Heart right ventricle (tissue), 16 donors: ENCODE measurements around the gene RECK. TPM values are rescaled to one million over a fixed set of nuclear protein-coding genes. Genes with fewer than 3 reads are reported as not detected.
A peak's percentile ranks its signal among the peaks of the same experiment; 100 is the strongest.

ENCODE experiments used
- ATAC-seq, 8 donors: fragments of 200-7000 bp; cut with Tn5 transposase; one replicate each; pipeline ENCODE4 v1.9.1; 2020; ENCODE audit warnings: mild to moderate bottlenecking in 8 of 8, moderate library complexity in 8 of 8, moderate number of reproducible peaks in 1 of 8
- DNase-seq, 2 donors: peaks; one replicate each; pipeline ENCODE4 v3.0.0-alpha.2; 2020
- H3K27ac ChIP-seq, 10 donors: fragments of 200-600 bp; sonication (generic) in 2 of 10; one replicate each; pipeline versions ENCODE4 v1.5.0 to v1.8.0; 2020 to 2022; ENCODE audit warnings: mild to moderate bottlenecking in 3 of 10
- H3K27me3 ChIP-seq, 7 donors: fragments of 200-600 bp; one replicate each; pipeline ENCODE4 v1.8.0; 2021 to 2022; ENCODE audit warnings: mild to moderate bottlenecking in 2 of 7
- H3K36me3 ChIP-seq, 9 donors: fragments of 200-600 bp; sonication (generic) in 1 of 9; one replicate each; pipeline versions ENCODE4 v1.5.0 to v1.8.0; 2020 to 2022; ENCODE audit warnings: mild to moderate bottlenecking in 2 of 9
- H3K4me1 ChIP-seq, 9 donors: fragments of 200-600 bp; sonication (generic) in 1 of 9; one replicate each; pipeline versions ENCODE4 v1.5.0 to v1.8.0; 2020 to 2022; ENCODE audit warnings: mild to moderate bottlenecking in 4 of 9
- H3K4me3 ChIP-seq, 10 donors: fragments of 200-600 bp; sonication (generic) in 2 of 10; one replicate each; pipeline versions ENCODE4 v1.5.0 to v1.8.0; 2020 to 2022; ENCODE audit warnings: mild to moderate bottlenecking in 7 of 10, moderate library complexity in 2 of 10
- H3K9me3 ChIP-seq, 11 donors: fragments of 200-600 bp in 10 of 11; sonication (generic) in 2 of 11; one replicate each; pipeline versions ENCODE4 v1.5.0 to v1.8.0; 2013 to 2022; ENCODE audit warnings: mild to moderate bottlenecking in 2 of 11, control low read depth in 1 of 11, moderate library complexity in 1 of 11
- WGBS, 2 donors: extraction: QIAGEN DNeasy Blood & Tissue Kit; methylation state at CpG; one replicate each; pipeline ENCODE4 v1.1.7; 2013; ENCODE audit warnings: inconsistent platforms in 1 of 2; 5-methylcytosine and 5-hydroxymethylcytosine counted together
- intact Hi-C, 10 donors: fragments of 100-400 bp; cut with DNase I; formaldehyde crosslinking; loops; one replicate each; pipeline versions ENCODE4 v1.11.1 to v1.14.2; 2022
- polyA plus RNA-seq, 2 donors: library from polyadenylated mRNA; stranded (reverse); fragments of 200-250 nt; gene quantifications; one replicate each; pipeline ENCODE4 v1.2.3, GENCODE V29; 2013
- total RNA-seq, 10 donors: library from RNA; stranded (reverse); fragmentation: NEBNext Ultra II Directional in 3 of 10; extraction: Animal tissue kit (Norgen Biotek cat#: 25700) in 3 of 10; gene quantifications; one replicate each; pipeline versions ENCODE4 v1.2.1 to v1.2.4, GENCODE V29; 2021 to 2023
- TF ChIP-seq, protein P1 (sequence below), 9 donors: fragments of 200-600 bp; sonication (generic) in 2 of 9; IDR thresholded peaks; one replicate each; pipeline versions ENCODE4 v1.5.0 to v1.8.0; 2021 to 2022; ENCODE audit warnings: antibody characterized with exemption in 9 of 9, mild to moderate bottlenecking in 5 of 9, moderate library complexity in 1 of 9
- donor health status: Arrhythmogenic right ventricular cardiomyopathy.
- donor health status: ischemic (EF 13 %, LVEDD 7.1; RV severe dilation, severe dysfunction).
- donor health status: healthy with polysubstance abuse.
- donor health status: DM: no; HTN: yes; CAD: no.
- donor health status: DM: no; HTN: no; CAD: no.
- donor health status: ischemic (EF 25% LVEDD 6.9; RV normal size, moderate dysfunction).
- donor health status: ischemic (EF 25% LVEDD 5.7; RV mildly dilated, moderate dysfunction).
- donor health status: healthy.
- donor health status: DM: yes; HTN: yes; CAD: no.
- donor health status: Ischemic cardiomyopathy.
- donor health status: ischemic (EF 35%, LVEDD 5.7; RV mildly dilated, moderate dysfunction).
- donor health status: nonischemic (EF 11% LVEDD 7.7; RV severe dilation, severe dysfunction).
- donor health status: DM: yes; HTN: yes; CAD: no.
- donor health status: PGD.
- donor health status: ischemic (EF 29% LVEDD 5.4; RV normal size, mild dysfunction).
- donor health status: nonischemic (EF 23%, LVEDD 6.1; RV moderate dilation, normal function).

RECK gene
- total and polyA plus RNA-seq, 12 donors = 2.9 to 5.8 (median 5.1) TPM

DNA sequence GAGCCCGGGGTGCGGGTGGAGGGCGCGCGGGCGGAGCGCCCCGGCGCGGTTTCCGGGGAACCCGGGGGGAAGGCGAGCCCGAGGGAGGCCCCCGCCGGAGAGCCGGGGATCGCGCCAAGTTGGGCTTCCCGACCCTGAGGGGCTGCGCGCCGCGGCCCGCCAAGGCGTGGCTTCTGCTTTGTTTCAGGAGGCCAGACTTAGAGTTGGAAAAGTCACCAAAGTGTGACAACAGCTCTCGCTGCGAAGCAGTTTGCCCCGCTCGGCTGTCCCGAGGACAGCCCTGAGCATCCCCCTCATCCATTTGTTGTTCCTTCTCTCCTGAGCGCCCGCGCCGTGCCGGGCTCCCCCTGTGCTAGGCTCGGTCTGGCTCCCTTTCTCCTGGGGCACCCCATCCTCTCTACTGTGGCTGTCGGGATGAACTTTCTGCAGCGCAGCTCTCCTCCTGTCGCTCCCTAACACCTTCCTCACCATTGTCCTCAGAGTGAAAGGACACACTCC, 100.2 kb downstream of the RECK start:
- H3K9me3 ChIP-seq = no peaks in the 10 kb centered on the region
- WGBS, 2 donors = 0 to 1% methylated on average over 32 to 40 of the region's 40 CpGs
- H3K4me1 ChIP-seq = peaks cover 0 to 59% (median 16%) of the 10 kb centered on the region in 9 donors
- intact Hi-C loops = no loop called here
- DNase-seq = peak in 1 of 2 donors; percentile 45
- peak overlapping the region in 8 of 10 donors; percentile 65 to 91 (median 82) for H3K27ac ChIP-seq
- peaks cover 0 to 13% (median 0%) of the 10 kb centered on the region in 7 donors for H3K27me3 ChIP-seq
- no peaks in the 10 kb centered on the region for H3K36me3 ChIP-seq
- ATAC-seq = peak; percentile 6 to 54 (median 35)
- H3K4me3 ChIP-seq = peak overlapping the region; percentile 61 to 93 (median 82)
- TF ChIP-seq, protein P1, sequence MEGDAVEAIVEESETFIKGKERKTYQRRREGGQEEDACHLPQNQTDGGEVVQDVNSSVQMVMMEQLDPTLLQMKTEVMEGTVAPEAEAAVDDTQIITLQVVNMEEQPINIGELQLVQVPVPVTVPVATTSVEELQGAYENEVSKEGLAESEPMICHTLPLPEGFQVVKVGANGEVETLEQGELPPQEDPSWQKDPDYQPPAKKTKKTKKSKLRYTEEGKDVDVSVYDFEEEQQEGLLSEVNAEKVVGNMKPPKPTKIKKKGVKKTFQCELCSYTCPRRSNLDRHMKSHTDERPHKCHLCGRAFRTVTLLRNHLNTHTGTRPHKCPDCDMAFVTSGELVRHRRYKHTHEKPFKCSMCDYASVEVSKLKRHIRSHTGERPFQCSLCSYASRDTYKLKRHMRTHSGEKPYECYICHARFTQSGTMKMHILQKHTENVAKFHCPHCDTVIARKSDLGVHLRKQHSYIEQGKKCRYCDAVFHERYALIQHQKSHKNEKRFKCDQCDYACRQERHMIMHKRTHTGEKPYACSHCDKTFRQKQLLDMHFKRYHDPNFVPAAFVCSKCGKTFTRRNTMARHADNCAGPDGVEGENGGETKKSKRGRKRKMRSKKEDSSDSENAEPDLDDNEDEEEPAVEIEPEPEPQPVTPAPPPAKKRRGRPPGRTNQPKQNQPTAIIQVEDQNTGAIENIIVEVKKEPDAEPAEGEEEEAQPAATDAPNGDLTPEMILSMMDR (IDR thresholded peaks at IDR 0.05) = no peak

- DNase-seq (no peak), ATAC-seq (peak in 7 of 8 donors; percentile 1 to 40 (median 15))
- peak overlapping the region; percentile 61 to 93 (median 82) for H3K4me3 ChIP-seq
- H3K27ac ChIP-seq = peak overlapping the region in 7 of 10 donors; percentile 74 to 91 (median 83)
- intact Hi-C loops = no loop called here
- 22 to 23% methylated on average over 12 of the region's 12 CpGs for WGBS, 2 donors
- TF ChIP-seq, protein P1 (IDR thresholded peaks at IDR 0.05) = no peak
- no peaks in the 10 kb centered on the region for H3K36me3 ChIP-seq
- peaks cover 3 to 64% (median 20%) of the 10 kb centered on the region in 9 donors for H3K4me1 ChIP-seq
- H3K27me3 ChIP-seq = peaks cover 0 to 13% (median 0%) of the 10 kb centered on the region in 7 donors
- no peaks in the 10 kb centered on the region for H3K9me3 ChIP-seq
These were observed 100.8 kb downstream of the RECK start for GRCh38 chr9:36137392-36138004.

DNA sequence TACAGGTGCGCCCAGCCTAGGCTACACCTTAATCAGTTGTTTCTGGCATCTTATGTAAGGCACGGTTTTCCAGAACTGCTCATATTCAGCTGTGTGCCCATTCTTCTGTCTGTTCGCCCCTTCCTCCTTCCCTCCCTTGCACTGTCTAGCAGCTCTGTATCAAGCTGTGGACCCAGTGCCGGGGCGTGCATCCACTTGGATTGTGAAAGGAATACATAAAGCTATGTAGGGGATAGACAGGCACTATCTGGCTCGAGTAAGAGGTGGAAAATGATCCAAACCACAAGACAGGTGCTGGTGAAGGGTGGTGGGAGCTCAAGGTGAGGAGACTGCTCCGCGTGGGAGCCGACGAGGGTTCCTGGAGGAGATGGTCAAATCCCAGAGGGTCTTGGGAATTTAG, 101.8 kb downstream of the RECK start:
- peaks cover 0 to 13% (median 0%) of the 10 kb centered on the region in 7 donors for H3K27me3 ChIP-seq
- intact Hi-C loops = no loop called here
- peak overlapping the region in 2 of 10 donors; percentile 82 to 84 for H3K4me3 ChIP-seq
- H3K36me3 ChIP-seq = no peaks in the 10 kb centered on the region
- no peak for DNase-seq
- ATAC-seq = no peak
- 95 to 96% methylated on average over 10 of the region's 10 CpGs for WGBS, 2 donors
- no peaks in the 10 kb centered on the region for H3K9me3 ChIP-seq
- TF ChIP-seq, protein P1 (IDR thresholded peaks at IDR 0.05) = no peak
- H3K27ac ChIP-seq = no peak overlapping the region
- peaks cover 3 to 74% (median 30%) of the 10 kb centered on the region in 9 donors for H3K4me1 ChIP-seq

DNA sequence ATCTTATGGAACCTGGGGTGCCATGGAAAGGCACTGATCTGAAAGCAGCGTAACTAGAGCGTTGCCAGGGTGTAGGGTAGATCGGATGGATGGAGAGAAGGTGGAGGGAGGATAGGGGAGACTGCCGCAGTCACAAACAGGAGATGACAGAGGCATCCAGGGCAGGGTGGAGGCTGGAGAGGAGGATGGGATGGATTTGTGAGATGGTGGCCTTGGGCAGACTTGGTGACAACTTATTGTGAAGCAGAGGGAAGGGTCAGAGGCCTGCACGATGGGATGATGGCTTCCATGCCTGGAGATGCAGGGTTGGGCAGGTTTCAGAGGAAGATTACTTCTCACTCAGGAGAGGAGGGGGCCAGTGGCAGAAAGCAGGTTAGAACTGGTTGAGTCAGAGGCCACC, 102.2 kb downstream of the RECK start:
- peak overlapping the region in 1 of 10 donors; percentile 92 for H3K27ac ChIP-seq
- peaks cover 3 to 78% (median 32%) of the 10 kb centered on the region in 9 donors for H3K4me1 ChIP-seq
- DNase-seq = no peak
- ATAC-seq = no peak
- H3K9me3 ChIP-seq = no peaks in the 10 kb centered on the region
- H3K27me3 ChIP-seq = peaks cover 0 to 13% (median 0%) of the 10 kb centered on the region in 7 donors
- H3K36me3 ChIP-seq = peaks cover 0 to under 1% (median 0%) of the 10 kb centered on the region in 9 donors
- intact Hi-C loops = no loop called here
- H3K4me3 ChIP-seq = no peak overlapping the region
- TF ChIP-seq, protein P1 (IDR thresholded peaks at IDR 0.05) = no peak
- 93 to 95% methylated on average over 5 of the region's 5 CpGs for WGBS, 2 donors
